Posterior vena cava (tissue), 2 donors: Measurements from ENCODE around the gene PDCD2L. TPM values are rescaled to one million over a fixed set of nuclear protein-coding genes. Genes with fewer than 3 reads are reported as not detected.
"Not testable (repeated sequence)": the region's sequence is repeated elsewhere in the genome, so short reads cannot be mapped to it uniquely, and the experiment has no call there.

ENCODE experiments used
- DNase-seq: peaks from one replicate; pipeline ENCODE4 v3.0.0-alpha.2; 2020; ENCODE audit warnings: low spot score
- intact Hi-C, 2 donors: fragments of 100-400 bp; cut with DNase I; formaldehyde crosslinking; loops; one replicate each; pipeline versions ENCODE4 v1.14.1 to v1.14.2; 2022 to 2023
- total RNA-seq, 2 donors: library from RNA; stranded (reverse); fragmentation: NEBNext Ultra II Directional; extraction: Animal tissue kit (Norgen Biotek cat#: 25700); gene quantifications; one replicate each; pipeline ENCODE4 v1.2.1, GENCODE V29; 2021
- donor health status: DM: yes; HTN: yes; CAD: no.
- donor health status: DM: yes; HTN: yes; CAD: no.

The PDCD2L gene
- total RNA-seq, 2 donors from 2014 or later = 4.6 to 6.5 TPM

DNA sequence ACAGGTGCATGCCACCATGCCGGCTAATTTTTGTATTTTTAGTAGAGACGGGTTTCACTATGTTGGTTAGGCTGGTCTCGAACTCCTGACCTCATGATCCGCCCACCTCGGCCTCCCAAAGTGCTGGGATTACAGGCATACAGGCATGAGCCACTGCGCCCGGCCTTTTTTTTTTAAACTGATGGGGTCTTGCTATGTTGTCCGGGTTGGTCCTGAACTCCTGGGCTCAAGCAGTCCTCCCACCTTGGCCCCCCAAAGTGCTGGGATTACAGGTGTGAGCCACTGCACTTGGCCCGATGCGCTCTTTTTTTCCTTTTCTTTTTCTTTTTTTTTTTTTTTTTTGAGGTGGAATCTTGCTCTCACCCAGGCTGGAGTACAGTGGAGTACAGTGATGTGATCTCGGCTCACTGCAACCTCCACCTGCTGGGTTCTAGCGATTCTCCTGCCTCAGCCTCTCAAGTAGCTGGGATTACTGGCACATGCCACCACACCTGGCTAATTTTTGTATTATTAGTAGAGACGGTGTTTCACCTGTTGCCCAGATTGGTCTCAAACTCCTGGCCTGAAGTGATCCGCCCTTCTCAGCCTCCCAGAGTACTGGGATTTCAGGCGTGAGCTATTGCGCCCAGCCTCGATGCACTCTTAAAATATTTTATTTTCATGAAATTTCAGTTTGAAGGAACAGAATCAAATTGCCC, 51.7 kb downstream of the PDCD2L start:
- intact Hi-C loops, DNase-seq: not testable (repeated sequence)

DNA sequence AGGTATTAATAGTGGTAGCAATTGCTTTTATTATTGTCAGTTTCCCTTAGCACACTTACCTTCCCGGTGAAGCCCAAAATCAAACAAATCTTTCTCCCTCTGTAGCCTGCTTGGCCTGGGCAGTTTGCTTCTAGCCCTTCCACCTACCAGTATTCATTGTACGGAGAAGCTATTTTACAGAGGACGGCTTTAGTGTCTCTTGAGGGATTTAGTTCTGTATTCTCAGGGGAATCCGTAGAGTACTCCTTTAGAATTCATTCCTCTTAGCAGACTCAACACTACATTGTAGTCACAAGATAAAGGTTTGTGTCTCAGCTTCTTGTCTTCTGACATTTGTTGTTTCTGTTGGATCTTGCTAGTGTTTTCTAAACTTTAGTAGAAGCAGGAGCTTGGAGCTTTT, 53.2 kb downstream of the PDCD2L start:
- intact Hi-C loops = no loop called here
- DNase-seq = no peak

DNA sequence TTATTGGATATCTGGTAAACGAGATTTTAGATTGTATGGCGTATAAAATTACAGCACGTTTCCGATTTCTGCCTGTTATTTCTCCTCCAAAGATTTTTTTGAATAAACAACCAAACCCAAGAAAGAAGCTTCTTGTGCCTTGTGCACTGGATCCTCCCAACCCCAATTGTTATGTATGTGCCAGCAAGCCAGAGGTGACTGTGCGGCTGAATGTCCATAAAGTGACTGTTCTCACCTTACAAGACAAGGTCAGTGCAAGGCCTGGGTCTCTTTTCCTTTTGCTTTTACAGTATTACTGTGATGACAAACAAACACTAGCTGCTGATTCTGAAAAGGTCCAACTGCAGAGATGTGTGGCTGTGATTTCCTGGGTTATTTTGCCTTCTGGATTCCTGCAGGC, 54.5 kb downstream of the PDCD2L start:
- intact Hi-C loops = no loop called here
- DNase-seq = no peak

DNA sequence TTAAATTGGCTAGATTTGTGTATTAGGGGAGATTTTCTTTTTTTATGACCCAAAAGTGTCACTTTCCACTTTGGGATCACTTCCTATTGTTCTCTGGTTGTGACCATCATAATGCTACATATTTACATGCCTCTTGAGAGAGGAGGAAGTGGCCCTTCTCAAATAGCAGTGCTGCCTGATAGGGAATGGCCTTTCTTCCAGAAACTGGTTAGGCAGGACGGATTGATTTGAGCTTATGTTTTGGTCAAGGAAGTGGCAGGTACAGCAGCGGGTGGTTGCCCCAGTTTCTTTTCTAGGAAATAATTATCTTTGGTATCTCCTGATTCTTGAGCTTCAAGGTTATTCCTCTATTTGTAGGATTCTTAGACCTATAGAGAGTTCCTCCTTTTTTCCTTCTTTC, 55.4 kb downstream of the PDCD2L start:
- intact Hi-C loops = no loop called here
- DNase-seq = no peak

DNA sequence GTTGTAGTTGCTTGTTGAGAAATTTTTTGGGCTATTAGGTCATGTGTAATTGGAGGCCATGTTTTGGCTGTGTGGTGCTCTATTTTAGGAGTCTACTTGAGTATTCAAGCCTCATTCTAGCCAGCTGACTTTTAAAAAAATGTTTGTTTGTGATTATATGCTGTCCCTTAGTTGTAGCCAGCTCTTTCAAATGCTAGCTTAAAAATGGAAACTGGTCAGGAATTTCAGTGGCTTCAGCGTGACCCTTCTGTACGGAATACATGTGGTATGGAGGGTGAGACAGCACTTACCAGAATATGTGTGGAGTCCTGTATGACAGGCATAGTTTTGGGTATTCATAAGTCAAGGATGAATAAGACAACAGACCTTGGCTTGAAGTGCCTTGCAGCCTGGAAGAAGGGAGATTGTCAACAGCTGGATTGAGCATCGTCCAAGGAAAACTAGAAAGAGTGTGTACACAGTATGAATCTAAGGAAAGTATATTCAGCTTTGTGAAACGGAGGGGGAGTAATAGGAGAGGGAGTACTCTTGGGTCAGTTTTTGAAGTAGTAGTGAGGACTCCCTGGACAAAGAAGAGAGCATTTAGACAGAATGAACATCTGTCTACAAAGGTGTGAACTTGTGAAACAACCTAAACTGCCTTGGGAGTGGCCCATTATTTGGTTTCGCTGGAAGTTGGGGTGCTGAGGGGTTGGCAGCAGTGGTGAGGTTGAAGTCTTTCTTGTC, 57.3 kb downstream of the PDCD2L start:
- intact Hi-C loops = no loop called here
- no peak for DNase-seq

DNA sequence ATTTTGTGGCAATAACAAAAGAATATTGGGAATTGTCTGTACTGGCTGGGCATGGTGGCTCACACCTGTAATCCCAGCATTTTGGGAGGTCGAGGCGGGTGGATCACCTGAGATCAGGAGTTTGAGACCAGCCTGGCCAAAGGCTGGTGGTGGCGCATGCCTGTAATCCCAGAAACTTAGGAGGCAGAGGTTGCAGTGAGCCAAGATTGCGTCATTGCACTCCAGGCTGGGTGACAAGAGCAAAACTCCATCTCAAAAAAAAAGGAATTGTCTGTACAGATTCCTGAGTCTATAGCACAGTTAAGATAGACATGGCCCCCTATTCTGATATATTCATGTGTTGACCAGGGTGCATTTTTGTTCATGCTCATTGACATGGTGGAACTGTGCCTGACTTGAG, 60.6 kb downstream of the PDCD2L start:
- intact Hi-C loops, DNase-seq: not testable (repeated sequence)

DNA sequence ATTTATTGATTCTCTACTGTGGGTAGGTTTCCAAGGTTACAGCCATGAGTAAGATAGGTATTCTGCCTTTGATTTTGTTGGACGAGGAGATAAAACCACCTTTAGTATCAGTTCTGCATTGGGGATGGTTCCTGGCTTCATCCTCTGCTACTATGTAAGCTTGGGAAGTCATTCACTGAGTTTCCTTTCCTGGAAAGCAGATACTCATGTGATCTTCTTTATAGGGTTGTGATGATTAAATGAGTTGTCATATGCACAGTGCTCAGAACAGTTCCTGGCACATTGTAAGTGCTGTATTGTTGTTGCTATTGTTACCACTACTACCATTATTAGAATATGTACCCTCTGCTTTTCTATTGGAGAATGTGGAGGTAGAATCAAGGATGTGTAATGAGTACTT, 64.2 kb downstream of the PDCD2L start:
- intact Hi-C loops = no loop called here

DNA sequence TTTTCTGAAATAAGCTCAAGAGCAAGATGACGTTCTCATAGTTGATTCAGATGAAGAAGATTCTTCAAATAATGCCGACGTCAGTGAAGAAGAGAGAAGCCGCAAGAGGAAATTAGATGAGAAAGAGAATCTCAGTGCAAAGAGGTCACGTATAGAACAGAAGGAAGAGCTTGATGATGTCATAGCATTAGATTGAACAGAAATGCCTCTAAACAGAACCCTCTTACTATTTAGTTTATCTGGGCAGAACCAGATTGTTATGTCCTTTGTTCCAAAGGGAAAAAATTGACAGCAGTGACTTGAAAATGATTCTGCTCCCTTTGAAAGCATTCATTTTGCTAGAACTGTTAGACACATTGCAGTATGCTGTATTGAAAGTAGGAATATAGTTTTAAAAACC, 64.8 kb downstream of the PDCD2L start:
- intact Hi-C loops, DNase-seq: not testable (repeated sequence)

More for the DNA sequence above, 64.2 kb downstream of the PDCD2L start:
- no peak for DNase-seq

DNA sequence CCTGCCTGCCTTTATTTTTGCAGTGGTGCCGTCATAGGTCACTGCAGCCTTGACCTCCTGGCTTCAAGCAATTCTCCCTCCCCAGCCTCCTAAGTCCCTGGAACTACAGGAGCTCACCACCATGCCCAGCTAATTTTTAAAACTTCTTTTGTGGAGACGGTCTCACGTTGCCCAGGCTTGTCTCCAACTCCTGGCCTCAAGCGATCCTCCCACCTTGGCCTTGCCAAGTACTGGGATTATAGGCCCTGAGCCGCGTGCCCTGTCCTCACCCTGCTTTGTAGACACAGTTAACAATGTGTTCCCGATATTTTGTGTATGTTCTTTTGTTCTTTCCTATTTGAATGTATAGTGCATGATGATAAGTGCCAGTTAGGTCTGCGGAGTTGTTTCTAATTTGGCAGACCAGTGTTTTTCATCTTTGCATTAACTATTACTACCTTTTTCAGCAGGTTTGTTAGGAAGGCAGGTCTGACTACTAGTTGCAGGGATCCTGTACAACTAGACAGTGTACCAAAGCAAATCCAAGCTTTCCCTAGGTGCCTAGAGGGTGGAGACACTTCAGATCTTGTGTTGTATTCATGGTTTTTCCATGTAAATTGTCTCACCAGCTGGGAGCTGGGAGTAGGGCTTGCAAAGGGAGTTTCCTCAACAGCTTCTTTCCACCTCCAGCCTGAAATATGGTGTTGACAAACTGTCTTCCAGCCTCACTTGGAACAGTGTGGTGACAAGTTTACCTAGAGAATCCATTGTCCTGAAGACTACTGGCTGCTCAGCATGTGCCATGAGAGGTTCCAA, 67.9 kb downstream of the PDCD2L start:
- no peak for DNase-seq
- intact Hi-C loops = no loop called here

DNA sequence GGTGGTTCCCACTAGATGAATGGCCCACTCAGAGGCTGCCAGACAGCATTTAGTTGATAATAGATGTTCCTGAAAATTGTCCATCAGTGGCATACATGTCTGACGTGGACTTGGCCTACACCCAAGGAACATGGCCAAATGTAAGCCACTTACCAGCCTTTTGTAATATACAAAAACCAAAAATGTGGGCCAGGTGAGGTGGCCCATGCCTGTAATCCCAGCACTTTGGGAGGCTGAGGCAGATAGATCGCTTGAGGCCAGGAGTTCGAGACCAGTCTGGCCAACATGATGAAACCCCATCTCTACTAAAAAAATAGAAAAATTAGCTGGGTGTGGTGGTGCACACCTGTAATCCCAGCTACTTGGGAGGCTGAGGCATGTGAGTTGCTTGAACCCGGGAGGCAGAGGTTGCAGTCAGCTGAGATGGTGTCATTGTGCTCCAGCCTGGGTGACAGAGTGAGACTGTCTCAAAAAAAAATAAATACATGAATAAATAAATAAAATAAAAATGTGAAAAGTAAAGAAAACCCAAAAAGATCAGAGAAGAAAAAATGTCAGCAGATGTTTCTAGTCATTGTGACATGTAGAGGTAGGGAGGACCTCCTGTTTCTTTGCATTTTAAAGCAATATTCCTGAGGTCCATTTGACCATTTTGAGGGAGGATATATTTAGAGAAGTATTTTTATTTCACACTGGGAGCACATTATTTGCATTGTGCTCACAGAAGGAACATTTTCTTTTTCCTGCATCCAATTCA, 70.2 kb downstream of the PDCD2L start:
- no peak for DNase-seq
- intact Hi-C loops = no loop called here

DNA sequence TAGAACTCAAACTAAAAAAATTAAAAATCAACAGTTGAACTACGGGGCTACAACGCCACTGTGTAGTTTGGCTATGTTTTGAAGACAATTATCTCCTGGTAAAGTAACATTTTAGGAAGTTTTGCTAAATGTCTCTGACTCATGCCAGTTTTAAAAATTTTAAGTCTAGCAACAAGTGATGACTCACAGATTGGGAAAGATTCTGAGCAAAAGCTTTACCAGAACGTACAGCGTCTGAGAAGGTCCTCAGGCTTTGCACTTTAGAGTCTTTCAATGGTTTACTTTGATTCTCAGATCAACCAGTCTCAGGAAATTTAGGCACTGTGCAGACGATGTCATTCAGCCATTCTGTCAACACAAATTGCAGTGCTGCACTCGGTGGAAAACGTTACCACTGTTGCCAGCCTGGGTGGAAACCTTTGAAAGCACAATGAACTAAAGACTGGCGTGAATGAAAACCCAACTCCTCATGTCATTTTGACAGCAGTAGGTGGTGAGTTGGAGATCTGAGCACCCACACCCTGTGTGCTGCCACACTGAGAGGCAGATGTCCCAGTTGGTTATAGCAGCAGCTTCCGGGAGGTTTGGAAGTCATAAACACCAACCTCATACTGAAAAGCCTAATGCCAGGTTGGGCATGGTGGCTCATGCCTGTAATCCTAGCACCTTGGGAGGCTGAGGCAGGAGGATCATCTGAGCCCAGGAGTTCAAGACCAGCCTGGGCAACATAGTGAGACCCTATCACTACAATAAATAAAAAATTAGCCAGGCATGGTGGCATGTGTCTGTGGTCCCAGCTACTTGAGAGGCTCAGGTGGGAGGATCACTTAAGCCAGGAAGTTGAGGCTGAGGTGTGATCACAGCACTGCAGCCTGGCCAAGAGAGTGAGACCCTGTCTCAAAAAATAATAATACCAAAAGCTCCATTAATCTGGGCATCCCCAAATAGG, 71.1 kb downstream of the PDCD2L start:
- intact Hi-C loops = loop anchor here in 1 of 2 donors (5.0 kb wide), 1 partner anchor 113 kb away; no protein-coding TSS in a partner anchor
- no peak for DNase-seq

Other genes with a start within 250 kb of the PDCD2L start
- gene LSM14A, start 231.9 kb upstream of the PDCD2L start, total RNA-seq = 100 to 1,000 TPM in 1 of 2 donors, 10 to 100 TPM in 1; 93.2 to 109 TPM
- 10 to 100 TPM; 23.3 to 31.1 TPM for gene GARRE1, start 149.8 kb upstream of the PDCD2L start, total RNA-seq
- 100 to 1,000 TPM; 176 to 206 TPM for gene GPI, start 39.2 kb upstream of the PDCD2L start, total RNA-seq
- 10 to 100 TPM; 70.8 to 81.8 TPM for gene UBA2, start 24.0 kb downstream of the PDCD2L start, total RNA-seq
- gene WTIP, start 77.4 kb downstream of the PDCD2L start, total RNA-seq = 10 to 100 TPM; 20.7 to 28.6 TPM